Right ventricle myocardium inferior (tissue), 1 donor: ENCODE data around the gene MCTP1. TPM values are rescaled to one million over a fixed set of nuclear protein-coding genes. Genes with fewer than 3 reads are reported as not detected.

Experiments used
- ATAC-seq: fragments of 200-7000 bp; cut with Tn5 transposase; one replicate; pipeline ENCODE4 v1.9.1; 2020; ENCODE audit warnings: mild to moderate bottlenecking, moderate library complexity
- DNase-seq: peaks from one replicate; pipeline ENCODE4 v3.0.0; 2021; ENCODE audit errors: missing footprints
- intact Hi-C: fragments of 100-400 bp; cut with DNase I; formaldehyde crosslinking; loops from one replicate; pipeline ENCODE4 v1.11.0; 2022
- total RNA-seq: library from RNA; stranded (reverse); fragmentation: NEBNext Ultra II Directional; extraction: Animal tissue kit (Norgen Biotek cat#: 25700); gene quantifications from one replicate; pipeline ENCODE4 v1.2.1, GENCODE V29; 2021
- donor health status: DM: no; HTN: yes; CAD: no; lungs with severe emphysema.

Gene MCTP1
- total RNA-seq, 1 donor from 2014 or later, result 8.5 TPM

DNA sequence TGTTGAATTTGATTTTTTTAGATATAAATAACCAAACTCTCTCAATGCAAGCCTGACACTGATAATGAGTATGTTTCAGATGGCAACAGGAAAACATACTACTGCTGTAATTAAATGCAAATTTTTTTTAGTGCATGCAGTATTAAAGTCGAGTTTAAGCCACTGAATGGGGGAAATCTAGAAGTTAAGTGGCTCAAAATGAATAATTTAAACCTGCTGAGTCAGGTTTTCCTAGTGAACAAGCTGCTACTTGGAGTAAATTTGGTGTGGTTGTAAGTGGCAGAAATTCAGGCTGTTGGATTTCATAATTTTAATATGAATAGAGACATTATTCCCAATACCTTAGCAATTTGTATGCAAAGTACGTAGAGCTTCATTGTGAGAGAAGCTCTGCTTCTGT lies 544.6 kb downstream of the MCTP1 start:
- no peak for ATAC-seq
- intact Hi-C loops, result no loop called here

DNA sequence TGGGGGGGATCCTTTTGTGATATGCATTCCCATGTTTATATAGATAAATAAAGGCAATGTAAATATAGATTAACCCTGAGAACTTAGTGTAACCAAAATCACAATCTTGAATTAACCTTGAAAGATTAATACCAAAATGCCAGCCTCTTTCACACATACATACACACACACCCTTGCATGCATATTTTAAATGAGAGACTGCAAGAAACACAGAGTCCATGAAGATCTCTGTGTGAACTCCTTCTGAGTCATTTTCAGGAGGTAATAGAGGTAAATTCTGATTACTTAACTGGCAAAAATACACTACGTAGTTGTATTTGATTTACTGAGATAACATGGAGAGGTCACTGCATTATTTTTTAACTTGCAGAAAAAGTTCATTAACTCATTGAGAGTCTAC lies 548.4 kb downstream of the MCTP1 start:
- ATAC-seq (no peak), DNase-seq (no peak)
- intact Hi-C loops, result loop anchor here (5.0 kb wide), 1 partner anchor 209 kb away; no protein-coding TSS in a partner anchor

More for the DNA sequence above, 544.6 kb downstream of the MCTP1 start:
- DNase-seq, result no peak

DNA sequence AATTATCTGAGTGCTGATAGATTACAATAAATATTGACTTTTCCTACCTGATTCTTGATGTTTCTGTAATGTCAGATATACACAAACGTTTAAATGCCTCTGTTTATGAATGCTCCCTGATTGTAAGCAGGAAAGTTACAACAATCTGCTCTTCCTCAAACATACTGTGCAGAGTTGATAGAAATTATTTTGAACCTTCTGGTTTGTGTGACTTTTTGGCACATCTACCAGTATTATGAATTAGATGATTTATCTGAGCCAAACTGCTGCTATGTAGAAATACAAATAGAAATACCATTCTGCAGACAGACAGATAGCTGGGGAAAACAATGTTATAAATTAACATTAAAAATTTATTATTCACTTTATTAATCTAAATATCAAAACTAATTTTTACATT lies 553.4 kb downstream of the MCTP1 start:
- no peak for DNase-seq
- intact Hi-C loops, result no loop called here
- ATAC-seq, result no peak

DNA sequence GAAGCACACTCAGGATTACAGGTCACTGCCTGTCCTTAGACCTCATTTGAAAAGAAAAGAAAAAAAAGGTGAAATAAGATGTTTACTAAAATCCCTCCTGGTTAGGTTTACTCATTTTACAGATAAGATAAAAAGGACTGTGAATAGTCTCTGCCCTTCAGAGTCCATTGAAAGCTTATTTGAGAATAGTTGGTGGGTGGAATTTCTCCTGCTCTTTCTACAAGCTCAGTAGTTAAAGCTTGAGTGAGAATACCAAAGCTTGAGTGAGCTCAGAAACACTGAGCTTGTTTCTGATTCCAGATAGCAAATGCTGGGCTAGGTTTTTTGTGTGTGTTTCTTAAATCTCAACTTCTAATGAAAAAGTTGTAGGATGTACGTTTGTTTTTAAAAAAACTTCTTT lies 559.8 kb downstream of the MCTP1 start:
- no peak for ATAC-seq
- intact Hi-C loops, result no loop called here
- no peak for DNase-seq

DNA sequence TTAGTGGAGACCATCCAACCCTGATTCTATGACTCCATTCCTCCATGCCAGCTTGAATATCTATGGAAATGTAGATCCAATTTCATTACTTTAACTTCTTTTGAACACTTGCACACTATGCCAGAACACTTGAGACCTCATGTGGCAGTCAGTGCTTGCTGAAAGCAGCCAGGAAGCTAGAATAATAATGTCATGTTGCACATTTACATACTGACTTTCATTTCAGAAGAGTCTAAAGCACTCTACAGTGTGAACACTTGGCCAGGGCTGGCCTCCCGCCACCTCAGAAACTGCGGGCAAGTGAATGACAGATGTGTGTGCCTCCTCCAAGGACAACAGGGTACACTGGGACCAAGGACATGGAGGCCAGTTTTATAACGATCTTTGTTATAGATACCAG lies 569.1 kb downstream of the MCTP1 start:
- peak; percentile 69 for DNase-seq

DNA sequence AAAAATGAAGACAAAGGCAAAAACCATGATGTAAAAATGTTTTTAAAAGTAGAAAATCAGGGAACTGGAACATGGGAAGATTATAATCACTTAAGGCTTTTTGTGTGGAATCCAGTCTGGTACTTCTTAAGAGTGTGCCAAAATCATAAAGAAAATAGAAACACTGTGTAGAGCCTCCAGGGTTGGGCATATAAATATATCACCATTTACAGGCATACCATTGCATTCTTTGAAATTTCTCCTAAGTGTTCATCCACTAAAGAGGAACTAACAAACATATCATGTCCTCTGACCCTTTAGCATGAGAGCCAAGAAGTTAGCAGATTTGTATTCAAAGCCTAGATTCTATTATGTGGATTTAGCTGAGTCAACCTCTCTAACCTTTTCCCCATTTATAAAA lies 573.1 kb downstream of the MCTP1 start:
- no peak for ATAC-seq
- intact Hi-C loops, result no loop called here
- DNase-seq, result no peak

More for the DNA sequence above, 569.1 kb downstream of the MCTP1 start:
- ATAC-seq, result peak; percentile 93
- intact Hi-C loops, result no loop called here

DNA sequence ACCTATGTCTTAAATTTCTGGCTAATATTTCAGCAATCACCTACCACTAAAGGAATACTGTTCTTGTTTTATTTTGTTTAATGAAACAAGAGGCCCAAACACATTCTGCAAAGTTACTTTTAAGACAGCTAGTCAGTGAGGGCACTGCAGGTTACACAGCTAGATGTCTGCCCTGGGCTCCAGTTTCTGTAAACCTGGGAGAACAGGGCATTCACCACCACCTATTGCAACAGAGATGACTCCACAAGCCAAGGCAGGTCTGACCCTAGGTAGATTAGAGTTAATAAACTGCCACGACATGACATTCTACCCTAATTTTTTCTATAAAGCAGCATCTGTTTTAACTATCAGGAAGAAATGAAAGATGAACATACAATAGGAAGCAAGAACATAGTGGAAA lies 575.6 kb downstream of the MCTP1 start:
- ATAC-seq (no peak), DNase-seq (no peak)
- intact Hi-C loops, result no loop called here

DNA sequence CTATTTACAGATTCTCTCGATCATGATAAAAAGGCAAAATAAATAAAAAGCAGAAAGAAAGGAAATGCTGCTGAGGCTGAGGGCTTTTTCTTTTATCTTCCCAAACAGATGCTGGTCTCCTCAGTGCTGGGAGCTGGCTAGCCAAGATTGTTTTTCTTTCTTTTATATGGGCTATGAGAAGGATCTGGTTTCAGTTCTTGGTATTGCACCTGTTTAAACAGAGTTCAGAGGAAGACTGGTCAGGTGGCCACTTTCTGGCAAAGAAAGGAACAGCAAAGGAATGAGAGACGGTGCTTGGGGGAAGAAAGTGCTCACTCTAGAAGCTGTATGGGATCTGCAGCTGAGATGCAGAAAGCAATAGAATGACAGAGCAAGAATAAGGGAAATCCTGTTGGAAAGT lies 577.5 kb downstream of the MCTP1 start:
- no peak for DNase-seq
- intact Hi-C loops, result no loop called here
- ATAC-seq, result no peak

DNA sequence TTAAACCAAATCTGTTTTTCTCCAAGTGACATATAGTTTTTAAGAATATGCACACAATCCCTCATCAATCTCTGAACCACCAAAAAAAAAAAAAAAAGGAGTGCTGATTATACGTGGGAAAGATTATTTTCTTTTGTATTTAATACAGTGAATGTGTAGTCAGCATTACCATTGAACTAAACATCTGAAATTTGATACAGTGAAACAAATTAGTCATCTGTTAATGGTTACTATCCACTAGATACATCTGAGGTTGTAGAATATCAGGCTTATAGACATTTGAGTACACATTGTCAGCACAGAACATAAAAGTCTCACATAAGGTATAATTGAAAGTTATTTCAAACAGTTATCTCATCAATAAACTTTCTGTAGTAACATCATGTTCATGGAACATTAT lies 579.5 kb downstream of the MCTP1 start:
- no peak for DNase-seq
- ATAC-seq, result no peak
- intact Hi-C loops, result no loop called here

DNA sequence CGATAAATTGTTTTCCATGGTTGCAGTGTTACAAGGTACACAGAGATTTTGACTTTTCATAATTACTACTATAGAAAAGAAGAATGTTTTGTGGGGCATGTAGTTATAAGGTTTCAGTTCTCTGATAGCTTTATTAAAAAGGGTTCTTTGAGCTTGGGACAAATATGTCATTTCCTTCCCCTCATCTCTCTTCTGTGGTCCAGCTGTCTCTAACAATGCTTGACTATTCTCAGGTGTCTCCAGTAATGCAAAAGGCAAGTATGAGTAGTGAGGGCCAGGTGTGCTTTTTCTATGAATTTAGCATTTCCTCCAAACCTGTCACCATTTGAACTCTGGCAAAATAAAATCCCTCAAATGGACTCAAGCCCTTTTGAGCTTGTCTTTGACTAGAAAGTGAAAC lies 582.2 kb downstream of the MCTP1 start:
- no peak for ATAC-seq
- DNase-seq, result no peak
- intact Hi-C loops, result no loop called here

DNA sequence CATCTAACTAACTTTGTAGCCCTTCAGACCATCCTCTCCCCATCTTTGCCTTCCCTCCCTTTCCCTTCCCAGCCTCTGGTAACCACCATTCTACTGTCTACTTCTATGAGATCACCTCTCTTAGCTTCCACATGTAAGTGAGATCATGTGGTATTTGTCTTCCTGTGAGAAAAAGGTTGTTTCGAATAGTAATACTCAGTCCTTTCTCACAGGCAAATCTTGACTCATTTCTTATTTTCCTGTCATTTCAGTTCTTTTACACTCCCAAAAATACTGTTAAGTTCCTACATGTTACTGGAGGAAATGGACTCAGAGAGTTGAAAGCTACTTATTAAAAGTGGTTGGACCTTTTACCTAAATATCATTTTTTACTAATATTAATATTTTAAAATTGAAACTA lies 584.3 kb downstream of the MCTP1 start:
- ATAC-seq, result no peak
- DNase-seq, result no peak
- intact Hi-C loops, result no loop called here

DNA sequence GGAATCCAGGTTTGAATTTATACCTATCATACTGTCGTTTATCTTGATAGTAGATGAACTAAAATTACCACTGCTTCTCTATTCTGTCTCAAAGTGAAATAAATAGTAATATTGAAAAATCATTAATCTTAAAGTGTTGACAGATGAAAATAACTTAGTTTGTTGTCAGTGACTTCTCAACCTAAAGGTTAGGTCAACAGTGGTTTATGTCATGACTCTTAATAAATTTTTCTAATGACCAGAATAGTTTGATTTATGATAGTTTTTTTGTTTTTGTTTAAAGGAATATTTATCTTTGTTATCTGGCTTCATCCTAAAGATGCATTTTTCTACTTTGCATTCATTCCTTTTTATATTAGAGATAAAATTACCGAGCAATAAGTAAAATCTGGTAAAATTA lies 585.3 kb downstream of the MCTP1 start:
- DNase-seq (no peak), ATAC-seq (no peak)
- intact Hi-C loops, result no loop called here

DNA sequence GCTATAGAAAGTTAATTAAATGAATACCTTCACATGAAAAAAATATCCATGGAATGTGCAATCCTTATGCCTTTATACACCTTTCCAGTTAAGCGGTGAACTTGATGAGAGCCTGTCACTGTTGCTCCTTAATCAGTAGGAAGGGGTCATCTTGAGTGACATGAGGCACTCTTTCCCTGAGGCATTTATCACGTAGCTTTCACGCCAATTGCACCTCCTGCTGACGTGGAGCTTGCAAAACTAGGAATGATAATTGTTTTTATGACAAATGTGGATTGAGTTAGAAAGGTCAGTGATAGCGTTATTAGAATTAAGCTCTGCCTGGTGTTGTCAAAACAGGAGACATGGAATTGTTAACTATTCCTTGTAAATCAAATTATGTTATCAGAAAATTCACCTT lies 586.7 kb downstream of the MCTP1 start:
- DNase-seq (no peak), ATAC-seq (no peak)
- intact Hi-C loops, result no loop called here

DNA sequence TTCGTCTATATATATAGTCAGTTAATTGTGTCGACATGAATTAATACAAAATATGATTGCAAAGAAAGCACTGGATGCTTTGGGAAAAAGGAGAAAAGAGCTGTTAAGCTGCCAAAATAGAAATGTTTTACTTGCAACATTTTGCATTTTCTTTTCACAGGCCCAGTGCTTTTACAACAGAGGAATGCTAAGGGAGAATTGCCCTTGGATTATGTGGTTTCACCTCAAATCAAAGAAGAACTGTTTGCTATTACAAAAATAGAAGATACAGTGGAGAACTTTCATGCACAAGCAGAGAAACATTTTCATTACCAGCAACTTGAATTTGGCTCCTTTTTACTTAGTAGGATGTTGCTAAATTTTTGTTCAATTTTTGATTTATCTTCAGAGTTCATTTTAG lies 590.2 kb downstream of the MCTP1 start:
- DNase-seq (no peak), ATAC-seq (no peak)
- intact Hi-C loops, result loop anchor here (5.0 kb wide), 1 partner anchor 167 kb away; no protein-coding TSS in a partner anchor

DNA sequence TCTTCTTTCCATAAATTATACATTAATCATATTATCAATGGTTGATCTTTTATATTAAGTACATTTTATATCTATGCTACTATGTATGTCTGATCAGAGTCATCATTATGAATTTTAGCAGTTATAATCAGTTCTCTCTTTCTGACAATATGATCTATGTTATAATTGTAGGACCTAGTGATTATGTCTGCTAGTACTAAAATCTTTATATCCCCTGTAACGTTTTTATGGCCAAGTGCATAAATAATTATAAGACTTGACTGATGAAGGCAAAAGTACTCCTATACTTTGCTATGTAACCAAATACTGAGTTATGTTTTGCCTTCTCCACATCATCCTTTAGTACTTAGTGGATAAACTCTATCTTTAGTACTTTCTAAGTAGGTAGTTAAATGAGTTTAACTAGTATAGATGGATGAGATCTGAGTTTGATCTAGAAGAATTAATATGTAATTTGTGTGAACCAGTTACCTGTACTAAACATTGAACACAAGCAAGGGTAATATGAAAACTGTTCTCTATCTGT lies 591.0 kb downstream of the MCTP1 start:
- DNase-seq, result no peak
- intact Hi-C loops, result loop anchor here (5.0 kb wide), 1 partner anchor 167 kb away; no protein-coding TSS in a partner anchor
- ATAC-seq, result no peak

DNA sequence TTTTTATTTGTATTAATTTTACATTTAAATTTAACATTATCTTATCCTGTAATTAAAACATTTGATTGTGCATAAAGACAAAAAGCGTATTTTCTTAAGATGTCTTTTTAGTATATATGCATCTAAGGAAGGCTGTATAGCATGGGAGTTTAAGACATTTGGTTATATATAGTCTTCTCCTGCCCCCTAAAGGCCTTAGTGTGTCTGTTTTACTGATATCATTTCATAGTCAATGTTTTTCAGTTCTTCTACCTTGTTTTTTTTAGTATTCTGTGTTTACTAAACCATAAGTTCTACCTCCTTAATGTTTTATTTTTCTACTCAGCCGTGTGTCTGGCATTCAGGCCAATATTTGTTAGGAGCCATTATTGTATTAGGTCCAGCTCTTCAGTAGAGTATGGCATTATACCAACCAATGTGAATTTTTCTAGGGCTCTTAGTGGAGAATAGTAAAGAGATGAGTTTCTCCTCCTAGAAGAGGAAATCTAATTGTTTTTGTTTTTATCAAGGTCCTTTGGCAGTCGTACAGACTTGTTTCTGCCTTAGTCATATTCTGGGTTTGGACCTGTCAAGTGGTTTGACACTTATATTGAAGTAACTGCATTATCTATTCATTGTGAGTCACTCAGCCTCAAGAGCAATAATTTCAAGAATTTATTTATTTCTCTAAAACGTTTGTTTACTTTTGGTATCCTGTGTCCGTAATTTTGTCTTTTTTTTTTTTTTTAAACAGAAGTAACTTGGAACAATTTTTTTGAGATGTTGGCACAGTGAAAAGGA lies 591.7 kb downstream of the MCTP1 start:
- intact Hi-C loops, result loop anchor here (5.0 kb wide), 1 partner anchor 166 kb away; no protein-coding TSS in a partner anchor
- DNase-seq (no peak), ATAC-seq (peak; percentile 46)

DNA sequence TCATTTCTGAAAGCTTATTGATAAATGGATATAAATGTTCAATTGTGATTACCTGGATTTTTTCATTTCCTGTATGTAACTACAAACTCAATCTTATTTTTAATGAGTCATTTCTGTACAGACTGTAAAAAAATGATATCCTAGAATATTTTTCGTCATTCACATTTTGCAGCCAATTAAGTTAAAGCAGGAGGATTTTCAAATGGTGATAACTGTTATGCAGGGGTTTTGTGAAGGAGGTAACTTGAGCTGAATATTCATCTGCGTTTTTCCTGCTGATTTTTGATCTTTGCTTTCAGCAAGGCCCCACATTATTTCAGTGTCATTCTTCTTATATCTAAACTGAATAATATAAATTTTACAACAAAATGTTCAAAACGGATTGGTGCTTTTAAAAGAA lies 592.3 kb downstream of the MCTP1 start:
- DNase-seq, result no peak
- no peak for ATAC-seq
- intact Hi-C loops, result loop anchor here (5.0 kb wide), 1 partner anchor 165 kb away; no protein-coding TSS in a partner anchor

DNA sequence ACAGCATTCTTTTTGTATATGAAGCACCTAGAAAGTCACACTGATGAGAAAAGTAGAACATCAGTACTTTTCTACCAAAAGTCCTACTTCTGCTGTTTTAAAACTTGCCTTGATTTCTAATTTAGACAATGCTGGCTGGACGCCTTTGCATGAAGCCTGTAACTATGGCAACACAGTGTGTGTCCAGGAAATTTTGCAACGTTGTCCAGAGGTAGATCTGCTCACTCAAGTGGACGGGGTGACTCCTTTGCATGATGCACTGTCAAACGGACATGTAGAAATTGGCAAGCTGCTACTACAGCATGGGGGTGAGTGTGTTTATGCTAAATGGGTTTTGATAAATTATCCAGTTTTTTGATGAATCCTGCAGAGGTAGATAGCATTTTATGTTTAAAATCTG lies 592.9 kb downstream of the MCTP1 start:
- ATAC-seq, result no peak
- DNase-seq, result no peak
- intact Hi-C loops, result loop anchor here (5.0 kb wide), 1 partner anchor 165 kb away; no protein-coding TSS in a partner anchor

DNA sequence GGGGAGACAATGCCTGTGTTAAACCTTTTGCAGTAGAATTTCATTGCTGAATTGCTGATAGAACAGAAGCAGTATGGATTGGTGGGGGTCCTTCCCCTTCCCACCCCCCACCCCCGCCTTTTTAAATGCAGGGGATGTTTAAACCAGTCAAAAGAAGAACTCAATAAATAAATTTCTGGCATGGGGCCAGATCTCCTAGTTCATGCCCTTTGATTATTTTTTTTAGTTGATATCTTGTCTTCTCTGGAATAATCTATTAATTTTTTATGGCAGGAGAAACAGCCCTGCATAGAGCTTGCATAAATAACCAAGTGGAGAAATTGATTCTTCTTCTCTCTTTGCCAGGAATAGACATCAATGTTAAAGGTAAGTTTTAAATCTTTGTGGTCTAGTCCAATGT lies 593.6 kb downstream of the MCTP1 start:
- ATAC-seq, result no peak
- intact Hi-C loops, result loop anchor here (5.0 kb wide), 1 partner anchor 164 kb away; no protein-coding TSS in a partner anchor

DNA sequence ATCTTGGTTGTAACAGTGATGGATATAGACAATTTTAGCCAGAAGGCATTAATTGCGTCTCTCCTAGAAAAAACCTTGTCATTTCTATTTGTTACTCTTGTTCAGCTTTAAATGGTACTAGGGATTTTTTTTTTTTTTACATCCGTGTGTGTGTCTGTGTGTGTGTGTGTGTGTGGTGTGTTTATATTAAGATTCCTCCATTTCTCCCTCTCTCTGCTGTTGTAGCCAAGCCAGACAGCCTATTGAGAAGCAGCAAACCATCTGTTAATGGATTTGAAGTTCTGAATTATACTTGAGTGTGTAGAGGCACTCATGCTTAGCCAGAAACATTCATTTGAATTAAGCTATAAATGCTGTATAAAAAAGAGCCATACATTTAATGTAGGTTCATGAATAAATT lies 594.1 kb downstream of the MCTP1 start:
- no peak for ATAC-seq
- DNase-seq, result no peak
- intact Hi-C loops, result loop anchor here (5.0 kb wide), 1 partner anchor 163 kb away; no protein-coding TSS in a partner anchor

More for the DNA sequence above, 593.6 kb downstream of the MCTP1 start:
- no peak for DNase-seq
